ENCODE measurements around the gene GPT2.
"Not testable (repeated sequence)": the region's sequence is repeated elsewhere in the genome, so short reads cannot be mapped to it uniquely, and the experiment has no call there.

GPT2 gene

GRCh38 chr16:46944713-46945112 lies 60.6 kb downstream of the GPT2 start:
- H3K4me3 Mint-ChIP-seq; H3K27me3 Mint-ChIP-seq; DNase-seq; H3K36me3 Mint-ChIP-seq (ENCODE audit: low read depth); H3K27ac Mint-ChIP-seq; H3K9me3 Mint-ChIP-seq: not testable (repeated sequence)
- peaks cover 34% of the 10 kb centered on the region for H3K4me1 Mint-ChIP-seq (ENCODE audit: low read depth)

- no peaks in the 10 kb centered on the region for H3K27me3 Mint-ChIP-seq
- H3K9me3 Mint-ChIP-seq: no peaks in the 10 kb centered on the region
- no peak for DNase-seq
- H3K4me1 Mint-ChIP-seq (ENCODE audit: low read depth): peaks cover 28% of the 10 kb centered on the region
- H3K4me3 Mint-ChIP-seq: no peak overlapping the region
- H3K27ac Mint-ChIP-seq: peak overlapping the region; percentile 82
- H3K36me3 Mint-ChIP-seq (ENCODE audit: low read depth): peaks cover 1% of the 10 kb centered on the region
Observed at GRCh38 chr16:46947900-46948547, 63.9 kb downstream of the GPT2 start.

- H3K27me3 Mint-ChIP-seq: no peaks in the 10 kb centered on the region
- H3K9me3 Mint-ChIP-seq: no peaks in the 10 kb centered on the region
- DNase-seq: no peak
- H3K36me3 Mint-ChIP-seq (ENCODE audit: low read depth): peaks cover 5% of the 10 kb centered on the region
- H3K4me3 Mint-ChIP-seq: no peak overlapping the region
- H3K27ac Mint-ChIP-seq: peak overlapping the region; percentile 82
- H3K4me1 Mint-ChIP-seq (ENCODE audit: low read depth): peaks cover 22% of the 10 kb centered on the region
Observed at GRCh38 chr16:46948548-46949166, 64.5 kb downstream of the GPT2 start.

- Mint-ChIP-seq H3K27ac (peak overlapping the region; percentile 82), H3K4me3 (no peak overlapping the region), H3K27me3 (no peaks in the 10 kb centered on the region), H3K9me3 (no peaks in the 10 kb centered on the region), H3K36me3 (ENCODE audit: low read depth) (peaks cover 10% of the 10 kb centered on the region), H3K4me1 (ENCODE audit: low read depth) (peaks cover 21% of the 10 kb centered on the region)
- DNase-seq: peak; percentile 50
Observed at GRCh38 chr16:46949241-46949892, 65.2 kb downstream of the GPT2 start.

- H3K27ac Mint-ChIP-seq: peak overlapping the region; percentile 17
- peaks cover 16% of the 10 kb centered on the region for H3K36me3 Mint-ChIP-seq (ENCODE audit: low read depth)
Observed at GRCh38 chr16:46950009-46950408, 65.8 kb downstream of the GPT2 start.

GRCh38 chr16:46954562-46954961 lies 70.4 kb downstream of the GPT2 start:
- H3K36me3 Mint-ChIP-seq (ENCODE audit: low read depth): peaks cover 61% of the 10 kb centered on the region
- H3K9me3 Mint-ChIP-seq: no peaks in the 10 kb centered on the region
- peaks cover 18% of the 10 kb centered on the region for H3K4me1 Mint-ChIP-seq (ENCODE audit: low read depth)
- no peaks in the 10 kb centered on the region for H3K27me3 Mint-ChIP-seq
- H3K27ac Mint-ChIP-seq: no peak overlapping the region
- no peak overlapping the region for H3K4me3 Mint-ChIP-seq
- DNase-seq: no peak

More at GRCh38 chr16:46950009-46950408, 65.8 kb downstream of the GPT2 start:
- no peak for DNase-seq
- H3K27me3 Mint-ChIP-seq: no peaks in the 10 kb centered on the region
- H3K4me3 Mint-ChIP-seq: no peak overlapping the region
- no peaks in the 10 kb centered on the region for H3K9me3 Mint-ChIP-seq
- peaks cover 21% of the 10 kb centered on the region for H3K4me1 Mint-ChIP-seq (ENCODE audit: low read depth)

- H3K27me3 Mint-ChIP-seq: no peaks in the 10 kb centered on the region
Observed at GRCh38 chr16:46961373-46962353, 77.5 kb downstream of the GPT2 start.

GRCh38 chr16:46962629-46963028 lies 78.5 kb downstream of the GPT2 start:
- Mint-ChIP-seq H3K36me3 (ENCODE audit: low read depth) (peaks cover 97% of the 10 kb centered on the region), H3K4me3 (no peak overlapping the region), H3K27me3 (no peaks in the 10 kb centered on the region), H3K27ac (peak overlapping the region; percentile 95), H3K9me3 (no peaks in the 10 kb centered on the region), H3K4me1 (ENCODE audit: low read depth) (peaks cover 50% of the 10 kb centered on the region)
- DNase-seq: no peak

More at GRCh38 chr16:46961373-46962353, 77.5 kb downstream of the GPT2 start:
- H3K9me3 Mint-ChIP-seq: no peaks in the 10 kb centered on the region
- peak overlapping the region; percentile 95 for H3K27ac Mint-ChIP-seq
- peaks cover 48% of the 10 kb centered on the region for H3K4me1 Mint-ChIP-seq (ENCODE audit: low read depth)
- no peak for DNase-seq
- H3K36me3 Mint-ChIP-seq (ENCODE audit: low read depth): peaks cover 97% of the 10 kb centered on the region
- peak overlapping the region; percentile 13 for H3K4me3 Mint-ChIP-seq

- Mint-ChIP-seq H3K27me3 (no peaks in the 10 kb centered on the region), H3K36me3 (ENCODE audit: low read depth) (peaks cover 93% of the 10 kb centered on the region), H3K9me3 (no peaks in the 10 kb centered on the region), H3K4me3 (no peak overlapping the region), H3K4me1 (ENCODE audit: low read depth) (peaks cover 63% of the 10 kb centered on the region), H3K27ac (peak overlapping the region; percentile 80)
- no peak for DNase-seq
Observed at GRCh38 chr16:46968063-46968435, 83.9 kb downstream of the GPT2 start.

- no peak for DNase-seq
- Mint-ChIP-seq H3K27me3 (no peaks in the 10 kb centered on the region), H3K36me3 (ENCODE audit: low read depth) (peaks cover 83% of the 10 kb centered on the region), H3K4me1 (ENCODE audit: low read depth) (peaks cover 61% of the 10 kb centered on the region), H3K4me3 (peak overlapping the region; percentile 41), H3K27ac (peak overlapping the region; percentile 73), H3K9me3 (no peaks in the 10 kb centered on the region)
Observed at GRCh38 chr16:46970089-46970488, 85.9 kb downstream of the GPT2 start.

GRCh38 chr16:46971271-46971670 lies 87.1 kb downstream of the GPT2 start:
- peaks cover 71% of the 10 kb centered on the region for H3K4me1 Mint-ChIP-seq (ENCODE audit: low read depth)
- H3K9me3 Mint-ChIP-seq: no peaks in the 10 kb centered on the region
- H3K27ac Mint-ChIP-seq: peak overlapping the region; percentile 87
- DNase-seq: no peak
- H3K36me3 Mint-ChIP-seq (ENCODE audit: low read depth): peaks cover 72% of the 10 kb centered on the region
- peak overlapping the region; percentile 95 for H3K4me3 Mint-ChIP-seq
- H3K27me3 Mint-ChIP-seq: no peaks in the 10 kb centered on the region

- H3K9me3 Mint-ChIP-seq: no peaks in the 10 kb centered on the region
- H3K4me1 Mint-ChIP-seq (ENCODE audit: low read depth): peaks cover 71% of the 10 kb centered on the region
- peak overlapping the region; percentile 96 for H3K27ac Mint-ChIP-seq
- H3K36me3 Mint-ChIP-seq (ENCODE audit: low read depth): peaks cover 59% of the 10 kb centered on the region
- DNase-seq: peak; percentile 72
- no peaks in the 10 kb centered on the region for H3K27me3 Mint-ChIP-seq
- peak overlapping the region; percentile 95 for H3K4me3 Mint-ChIP-seq
Observed at GRCh38 chr16:46972429-46973206, 88.5 kb downstream of the GPT2 start.

GRCh38 chr16:46973207-46973995 lies 89.2 kb downstream of the GPT2 start, which contains the start of gene DNAJA2:
Gene DNAJA2, minus strand, starts transcription at chr16:46973674. Its CDS starts 102 bp downstream, at chr16:46973572.
- Mint-ChIP-seq H3K27me3 (no peaks in the 10 kb centered on the region), H3K9me3 (no peaks in the 10 kb centered on the region), H3K27ac (peak within 1 kb of the TSS; percentile 99), H3K4me3 (peak within 1 kb of the TSS; percentile 95), H3K4me1 (ENCODE audit: low read depth) (peaks cover 63% of the 10 kb centered on the region), H3K36me3 (ENCODE audit: low read depth) (peaks cover 51% of the 10 kb centered on the region)
- DNase-seq: peak; percentile 96

Measured in activated T-cell treated with anti-CD3 and anti-CD28 coated beads, Interleukin-2, amount 50 U/mL, for 24 hours (primary cell).